CD4-positive, alpha-beta T cell treated with Interleukin-15 for 4 hours (primary cell): ENCODE results near the gene SMAD7.
"Not testable (repeated sequence)": the region's sequence is repeated elsewhere in the genome, so short reads cannot be mapped to it uniquely, and the experiment has no call there.

ENCODE experiments used
- DNase-seq: peaks from one replicate; pipeline ENCODE4 v3.0.0-alpha.2; 2020; ENCODE audit warnings: low spot score

SMAD7 gene

GRCh38 chr18:48877941-48878340, 72.8 kb downstream of the SMAD7 start:
- no peak for DNase-seq

DNA sequence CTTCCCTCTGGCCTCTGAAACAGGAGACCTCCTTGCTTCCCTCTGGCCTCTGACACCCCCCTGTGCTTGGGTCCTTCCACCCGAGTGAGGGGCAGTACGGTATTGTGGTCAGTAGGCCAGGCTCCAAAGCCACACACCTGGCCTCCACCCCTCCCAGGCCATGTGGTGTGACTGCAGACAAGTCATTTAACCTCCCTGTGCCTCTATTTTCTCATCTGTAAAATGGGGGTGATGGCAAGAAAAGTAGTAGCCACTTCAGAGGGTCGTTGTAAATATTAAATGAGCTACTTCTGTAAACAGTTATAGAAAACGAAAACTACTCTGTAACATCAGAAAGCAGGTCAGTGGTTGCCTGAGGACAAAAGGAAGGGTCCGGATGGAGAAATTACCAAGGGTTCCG, 74.2 kb downstream of the SMAD7 start:
- DNase-seq, result no peak

GRCh38 chr18:48875942-48876511, 74.7 kb downstream of the SMAD7 start:
- DNase-seq, result no peak

GRCh38 chr18:48875314-48875941, 75.3 kb downstream of the SMAD7 start:
- DNase-seq, result no peak

DNA sequence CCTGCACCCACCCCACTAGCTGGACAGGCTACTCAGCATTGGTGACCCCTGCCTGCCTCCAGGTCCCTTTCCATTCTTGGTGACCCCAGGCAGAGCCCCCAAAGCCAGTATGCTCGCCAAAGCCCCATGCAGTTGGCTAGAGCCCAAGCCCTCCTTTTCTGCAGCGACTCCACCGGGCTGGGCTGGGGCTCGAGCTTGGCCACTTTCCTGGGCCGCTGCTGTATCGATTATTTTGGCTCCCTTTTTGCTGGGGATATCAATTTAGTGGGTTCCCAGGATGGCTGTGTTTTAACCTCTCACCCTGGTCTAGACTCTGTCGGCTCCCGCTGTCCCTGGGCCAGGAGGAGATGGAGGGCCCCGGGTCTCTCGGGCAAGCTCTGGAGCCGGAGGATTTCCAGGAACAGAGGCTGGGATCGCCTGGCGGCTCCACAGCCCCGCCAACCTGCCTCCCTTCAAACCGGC, 76.0 kb downstream of the SMAD7 start:
- DNase-seq, result no peak

DNA sequence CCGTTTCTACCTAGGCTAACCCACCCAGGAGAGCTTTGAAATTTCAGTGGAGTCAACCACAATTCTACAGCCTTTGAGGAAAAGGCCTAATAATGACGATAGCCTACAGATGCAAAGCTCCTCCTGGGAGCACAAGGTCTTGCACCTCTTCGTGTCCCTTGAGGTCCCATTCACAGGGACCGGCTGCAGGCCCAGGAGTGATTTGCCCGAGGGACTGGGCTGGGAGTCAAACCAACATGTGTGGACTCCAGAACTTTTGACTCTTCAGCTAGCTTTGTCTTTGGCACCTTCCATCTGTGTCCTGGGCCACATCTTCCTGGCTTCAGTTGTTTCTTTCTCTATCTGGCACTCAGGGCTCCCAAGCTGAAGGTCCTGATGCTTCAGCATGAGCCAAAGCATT, 76.5 kb downstream of the SMAD7 start:
- no peak for DNase-seq

- DNase-seq, result no peak
Measured at GRCh38 chr18:48872234-48873145, 78.3 kb downstream of the SMAD7 start.

DNA sequence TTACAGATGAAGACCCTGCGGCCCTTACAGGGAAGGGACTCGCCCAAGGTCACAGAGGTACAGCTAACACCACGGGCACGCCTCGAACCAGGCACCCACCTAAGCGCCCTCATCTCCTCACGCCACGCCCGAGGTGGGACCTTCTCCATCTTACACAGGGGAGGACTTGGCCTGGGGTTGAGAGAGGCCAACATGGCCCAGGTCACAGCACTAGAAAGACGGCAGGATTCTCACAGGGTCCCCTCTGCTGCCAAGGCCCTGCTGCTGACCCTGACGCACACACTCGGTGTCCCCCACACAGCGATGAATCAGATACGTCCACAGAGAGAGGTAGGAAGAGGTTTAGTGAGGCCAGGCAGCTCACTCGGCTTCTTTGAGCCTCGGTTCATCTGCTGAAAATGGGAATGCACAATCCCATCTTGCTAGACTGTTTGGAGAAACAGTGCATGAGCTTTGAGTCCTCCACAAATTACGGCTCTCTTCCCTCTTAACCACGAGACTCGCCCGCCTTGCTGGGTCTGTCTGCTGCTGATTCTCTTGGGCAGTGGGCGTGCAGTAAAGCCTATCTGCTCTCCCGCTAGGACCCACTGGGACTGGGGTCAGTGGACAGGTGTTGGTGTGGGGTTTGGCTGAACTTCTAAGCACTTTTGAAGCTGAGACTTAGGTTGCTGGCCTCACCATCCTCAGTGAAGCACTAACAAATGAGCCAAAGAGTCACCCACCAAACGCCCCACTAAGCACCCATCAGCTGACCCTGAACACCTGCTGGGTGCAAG, 79.2 kb downstream of the SMAD7 start:
- no peak for DNase-seq

DNA sequence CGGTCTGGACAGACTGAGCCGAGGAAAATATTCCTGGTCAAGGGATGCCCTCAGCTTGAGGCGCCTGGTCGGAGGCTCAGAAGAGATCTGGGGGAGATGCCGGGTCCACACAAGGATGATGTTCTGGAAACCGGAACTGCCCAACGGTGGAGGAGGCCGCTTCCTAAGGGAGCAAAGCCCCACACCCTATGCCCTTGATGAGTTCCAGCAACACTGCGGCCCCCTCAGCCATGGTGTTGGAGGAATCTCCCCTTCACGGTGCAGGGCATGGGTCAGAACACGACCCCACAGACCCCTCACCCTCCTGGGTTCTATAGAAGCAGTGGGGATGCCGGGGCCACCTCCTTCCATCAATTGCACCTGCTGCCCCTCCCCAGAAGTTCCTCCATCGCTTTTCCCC, 79.8 kb downstream of the SMAD7 start:
- DNase-seq, result not testable (repeated sequence)
